Measurements from ENCODE around the gene HS6ST2.

Gene HS6ST2

GRCh38 chrX:132748268-132748667, 210.2 kb downstream of the HS6ST2 start:
- in situ Hi-C loops (cut with MboI; ENCODE audit: low sequenced_read_pairs) = no loop called here

GRCh38 chrX:132745593-132745992, 212.8 kb downstream of the HS6ST2 start:
- in situ Hi-C loops (cut with MboI; ENCODE audit: low sequenced_read_pairs) = no loop called here

GRCh38 chrX:132744470-132744869, 214.0 kb downstream of the HS6ST2 start:
- in situ Hi-C loops (cut with MboI; ENCODE audit: low sequenced_read_pairs) = no loop called here

GRCh38 chrX:132743086-132743485, 215.3 kb downstream of the HS6ST2 start:
- in situ Hi-C loops (cut with MboI; ENCODE audit: low sequenced_read_pairs) = no loop called here

GRCh38 chrX:132742246-132742645, 216.2 kb downstream of the HS6ST2 start:
- in situ Hi-C loops (cut with MboI; ENCODE audit: low sequenced_read_pairs) = no loop called here

- in situ Hi-C loops (cut with MboI; ENCODE audit: low sequenced_read_pairs) = no loop called here
Observed at GRCh38 chrX:132741689-132742088, 216.7 kb downstream of the HS6ST2 start.

GRCh38 chrX:132740316-132741123, 217.9 kb downstream of the HS6ST2 start:
- in situ Hi-C loops (cut with MboI; ENCODE audit: low sequenced_read_pairs) = no loop called here

- in situ Hi-C loops (cut with MboI; ENCODE audit: low sequenced_read_pairs) = no loop called here
Observed at GRCh38 chrX:132738951-132739350, 219.5 kb downstream of the HS6ST2 start.

GRCh38 chrX:132737743-132738142, 220.7 kb downstream of the HS6ST2 start:
- in situ Hi-C loops (cut with MboI; ENCODE audit: low sequenced_read_pairs) = no loop called here

GRCh38 chrX:132732236-132732635, 226.2 kb downstream of the HS6ST2 start:
- in situ Hi-C loops (cut with MboI; ENCODE audit: low sequenced_read_pairs) = no loop called here

GRCh38 chrX:132730726-132731125, 227.7 kb downstream of the HS6ST2 start:
- in situ Hi-C loops (cut with MboI; ENCODE audit: low sequenced_read_pairs) = no loop called here

GRCh38 chrX:132730266-132730665, 228.2 kb downstream of the HS6ST2 start:
- in situ Hi-C loops (cut with MboI; ENCODE audit: low sequenced_read_pairs) = no loop called here

GRCh38 chrX:132728296-132728695, 230.1 kb downstream of the HS6ST2 start:
- in situ Hi-C loops (cut with MboI; ENCODE audit: low sequenced_read_pairs) = no loop called here

- in situ Hi-C loops (cut with MboI; ENCODE audit: low sequenced_read_pairs) = no loop called here
Observed at GRCh38 chrX:132718431-132718958, 239.9 kb downstream of the HS6ST2 start.

- in situ Hi-C loops (cut with MboI; ENCODE audit: low sequenced_read_pairs) = no loop called here
Observed at GRCh38 chrX:132716006-132716405, 242.4 kb downstream of the HS6ST2 start.

- in situ Hi-C loops (cut with MboI; ENCODE audit: low sequenced_read_pairs) = no loop called here
Observed at GRCh38 chrX:132714913-132715312, 243.5 kb downstream of the HS6ST2 start.

GRCh38 chrX:132712350-132712749, 246.1 kb downstream of the HS6ST2 start:
- in situ Hi-C loops (cut with MboI; ENCODE audit: low sequenced_read_pairs) = no loop called here

- in situ Hi-C loops (cut with MboI; ENCODE audit: low sequenced_read_pairs) = no loop called here
Observed at GRCh38 chrX:132710656-132711155, 247.7 kb downstream of the HS6ST2 start.

- in situ Hi-C loops (cut with MboI; ENCODE audit: low sequenced_read_pairs) = no loop called here
Observed at GRCh38 chrX:132708529-132708928, 249.9 kb downstream of the HS6ST2 start.

GRCh38 chrX:132704769-132705168, 253.7 kb downstream of the HS6ST2 start:
- in situ Hi-C loops (cut with MboI; ENCODE audit: low sequenced_read_pairs) = no loop called here

GRCh38 chrX:132694382-132694781, 264.0 kb downstream of the HS6ST2 start:
- in situ Hi-C loops (cut with MboI; ENCODE audit: low sequenced_read_pairs) = no loop called here

- in situ Hi-C loops (cut with MboI; ENCODE audit: low sequenced_read_pairs) = no loop called here
Observed at GRCh38 chrX:132692526-132692925, 265.9 kb downstream of the HS6ST2 start.

Measured in hTERT RPE-1 (cell line).